ENCODE measurements around the gene PTP4A1. TPM values are rescaled to one million over a fixed set of nuclear protein-coding genes. Genes with fewer than 3 reads are reported as not detected.
"Not testable (repeated sequence)": the region's sequence is repeated elsewhere in the genome, so short reads cannot be mapped to it uniquely, and the experiment has no call there.

The PTP4A1 gene
- total and polyA plus RNA-seq, 4 donors = 21.2 to 127 (median 68.4) TPM

DNA sequence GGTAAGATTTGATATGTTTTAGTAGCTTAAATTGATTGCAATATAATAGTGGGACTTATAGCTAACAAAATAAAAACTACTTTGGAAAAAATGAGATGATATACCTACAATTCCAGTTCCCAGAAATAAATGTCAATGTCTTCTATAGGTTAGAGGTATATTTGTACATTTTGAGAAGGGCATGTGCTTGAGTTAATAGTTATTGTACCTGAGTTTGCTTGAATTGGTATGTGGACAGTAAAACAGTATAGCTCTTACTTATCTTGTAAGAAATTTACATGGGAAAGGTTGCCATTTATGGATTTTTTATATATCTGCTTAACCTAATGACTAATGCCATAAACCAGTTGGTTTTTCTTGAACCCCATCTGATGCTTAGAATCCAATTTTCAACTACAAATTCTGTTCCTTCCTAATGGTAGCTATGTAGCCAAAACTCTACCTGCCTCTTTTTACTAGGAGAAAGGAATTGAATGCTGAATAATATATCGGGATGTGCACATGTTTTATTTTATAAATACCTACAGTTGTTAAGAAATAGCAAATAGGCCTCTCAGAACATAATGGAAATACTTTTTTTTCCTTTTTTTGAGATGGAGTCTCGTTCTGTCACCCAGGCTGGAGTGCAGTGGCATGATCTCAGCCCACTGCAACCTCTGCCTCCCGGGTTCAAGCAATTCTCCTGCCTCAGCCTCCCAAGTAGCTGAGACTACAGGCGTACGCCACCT, 4.9 kb downstream of the PTP4A1 start:
- no peaks in the 10 kb centered on the region for H3K27me3 ChIP-seq (ENCODE audit: control insufficient read depth, insufficient read depth, low read length)
- no peak overlapping the region for H3K27ac ChIP-seq (ENCODE audit: low read depth, low read length)
- 100% methylated on average over 1 of the region's 5 CpGs for WGBS (ENCODE audit: insufficient coverage)
- peaks cover 3% of the 10 kb centered on the region for H3K36me3 ChIP-seq (ENCODE audit: control insufficient read depth, insufficient read depth, low read length)
- no peaks in the 10 kb centered on the region for H3K9me3 ChIP-seq (ENCODE audit: control insufficient read depth, insufficient read depth, low read length)
- H3K4me3 ChIP-seq (ENCODE audit: low read depth, low read length) = no peak overlapping the region
- no peaks in the 10 kb centered on the region for H3K4me1 ChIP-seq (ENCODE audit: control insufficient read depth, insufficient read depth, low read length)
- DNase-seq (ENCODE audit: low read depth in 4 of 6, low spot score in 6 of 6) = no peak

DNA sequence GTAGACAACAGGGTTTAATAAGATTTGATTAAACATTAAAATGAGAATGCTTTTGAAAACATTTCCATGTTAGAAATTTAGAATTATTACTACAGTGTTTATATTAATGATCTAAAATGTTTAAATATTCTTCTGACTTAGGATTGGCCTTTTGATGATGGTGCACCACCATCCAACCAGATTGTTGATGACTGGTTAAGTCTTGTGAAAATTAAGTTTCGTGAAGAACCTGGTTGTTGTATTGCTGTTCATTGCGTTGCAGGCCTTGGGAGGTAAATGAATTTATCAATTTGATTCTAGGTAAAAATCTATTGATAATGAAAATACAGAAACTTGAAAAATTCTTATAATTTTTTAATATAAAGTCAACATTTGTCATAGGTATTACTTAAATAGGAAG, 6.5 kb downstream of the PTP4A1 start:
- peaks cover 3% of the 10 kb centered on the region for H3K36me3 ChIP-seq (ENCODE audit: control insufficient read depth, insufficient read depth, low read length)
- WGBS (ENCODE audit: insufficient coverage) = no CpG with 5 or more reads among the region's 2 CpGs
- no peak overlapping the region for H3K4me3 ChIP-seq (ENCODE audit: low read depth, low read length)
- no peak overlapping the region for H3K27ac ChIP-seq (ENCODE audit: low read depth, low read length)
- DNase-seq (ENCODE audit: low read depth in 4 of 6, low spot score in 6 of 6) = no peak
- H3K4me1 ChIP-seq (ENCODE audit: control insufficient read depth, insufficient read depth, low read length) = no peaks in the 10 kb centered on the region
- H3K27me3 ChIP-seq (ENCODE audit: control insufficient read depth, insufficient read depth, low read length) = no peaks in the 10 kb centered on the region
- H3K9me3 ChIP-seq (ENCODE audit: control insufficient read depth, insufficient read depth, low read length) = no peaks in the 10 kb centered on the region

DNA sequence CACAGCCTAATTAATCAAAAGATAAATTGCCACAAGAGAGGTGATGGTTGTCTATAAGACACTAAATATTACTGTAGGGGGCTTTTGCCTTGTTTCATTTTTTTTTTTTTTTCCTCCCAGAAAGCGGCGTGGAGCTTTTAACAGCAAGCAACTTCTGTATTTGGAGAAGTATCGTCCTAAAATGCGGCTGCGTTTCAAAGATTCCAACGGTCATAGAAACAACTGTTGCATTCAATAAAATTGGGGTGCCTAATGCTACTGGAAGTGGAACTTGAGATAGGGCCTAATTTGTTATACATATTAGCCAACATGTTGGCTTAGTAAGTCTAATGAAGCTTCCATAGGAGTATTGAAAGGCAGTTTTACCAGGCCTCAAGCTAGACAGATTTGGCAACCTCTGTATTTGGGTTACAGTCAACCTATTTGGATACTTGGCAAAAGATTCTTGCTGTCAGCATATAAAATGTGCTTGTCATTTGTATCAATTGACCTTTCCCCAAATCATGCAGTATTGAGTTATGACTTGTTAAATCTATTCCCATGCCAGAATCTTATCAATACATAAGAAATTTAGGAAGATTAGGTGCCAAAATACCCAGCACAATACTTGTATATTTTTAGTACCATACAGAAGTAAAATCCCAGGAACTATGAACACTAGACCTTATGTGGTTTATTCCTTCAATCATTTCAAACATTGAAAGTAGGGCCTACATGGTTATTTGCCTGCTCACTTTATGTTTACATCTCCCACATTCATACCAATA, 7.8 kb downstream of the PTP4A1 start:
- Histone ChIP-seq H3K4me1 (ENCODE audit: control insufficient read depth, insufficient read depth, low read length) (no peaks in the 10 kb centered on the region), H3K27me3 (ENCODE audit: control insufficient read depth, insufficient read depth, low read length) (no peaks in the 10 kb centered on the region), H3K27ac (ENCODE audit: low read depth, low read length) (no peak overlapping the region), H3K9me3 (ENCODE audit: control insufficient read depth, insufficient read depth, low read length) (no peaks in the 10 kb centered on the region), H3K4me3 (ENCODE audit: low read depth, low read length) (no peak overlapping the region), H3K36me3 (ENCODE audit: control insufficient read depth, insufficient read depth, low read length) (peaks cover 3% of the 10 kb centered on the region)
- 95% methylated on average over 6 of the region's 6 CpGs for WGBS (ENCODE audit: insufficient coverage)
- no peak for DNase-seq (ENCODE audit: low read depth in 4 of 6, low spot score in 6 of 6)

- Histone ChIP-seq H3K27me3 (ENCODE audit: control insufficient read depth, insufficient read depth, low read length) (no peaks in the 10 kb centered on the region), H3K4me3 (ENCODE audit: low read depth, low read length) (no peak overlapping the region), H3K9me3 (ENCODE audit: control insufficient read depth, insufficient read depth, low read length) (no peaks in the 10 kb centered on the region), H3K36me3 (ENCODE audit: control insufficient read depth, insufficient read depth, low read length) (peaks cover 3% of the 10 kb centered on the region), H3K27ac (ENCODE audit: low read depth, low read length) (no peak overlapping the region), H3K4me1 (ENCODE audit: control insufficient read depth, insufficient read depth, low read length) (no peaks in the 10 kb centered on the region)
- no peak for DNase-seq (ENCODE audit: low read depth in 4 of 6, low spot score in 6 of 6)
- WGBS (ENCODE audit: insufficient coverage) = no CpG with 5 or more reads among the region's 3 CpGs
Measured at GRCh38 chr6:63580704-63580961, 8.4 kb downstream of the PTP4A1 start.

- H3K4me3 ChIP-seq (ENCODE audit: low read depth, low read length) = no peak overlapping the region
- no CpG with 5 or more reads among the region's 2 CpGs for whole genome bisulfite sequencing (ENCODE audit: insufficient coverage)
- no peaks in the 10 kb centered on the region for H3K27me3 ChIP-seq (ENCODE audit: control insufficient read depth, insufficient read depth, low read length)
- H3K36me3 ChIP-seq (ENCODE audit: control insufficient read depth, insufficient read depth, low read length) = peaks cover 3% of the 10 kb centered on the region
- H3K4me1 ChIP-seq (ENCODE audit: control insufficient read depth, insufficient read depth, low read length) = no peaks in the 10 kb centered on the region
- no peak overlapping the region for H3K27ac ChIP-seq (ENCODE audit: low read depth, low read length)
- no peak for DNase-seq (ENCODE audit: low read depth in 4 of 6, low spot score in 6 of 6)
- H3K9me3 ChIP-seq (ENCODE audit: control insufficient read depth, insufficient read depth, low read length) = no peaks in the 10 kb centered on the region
Measured at GRCh38 chr6:63581355-63582013, 9.2 kb downstream of the PTP4A1 start.

DNA sequence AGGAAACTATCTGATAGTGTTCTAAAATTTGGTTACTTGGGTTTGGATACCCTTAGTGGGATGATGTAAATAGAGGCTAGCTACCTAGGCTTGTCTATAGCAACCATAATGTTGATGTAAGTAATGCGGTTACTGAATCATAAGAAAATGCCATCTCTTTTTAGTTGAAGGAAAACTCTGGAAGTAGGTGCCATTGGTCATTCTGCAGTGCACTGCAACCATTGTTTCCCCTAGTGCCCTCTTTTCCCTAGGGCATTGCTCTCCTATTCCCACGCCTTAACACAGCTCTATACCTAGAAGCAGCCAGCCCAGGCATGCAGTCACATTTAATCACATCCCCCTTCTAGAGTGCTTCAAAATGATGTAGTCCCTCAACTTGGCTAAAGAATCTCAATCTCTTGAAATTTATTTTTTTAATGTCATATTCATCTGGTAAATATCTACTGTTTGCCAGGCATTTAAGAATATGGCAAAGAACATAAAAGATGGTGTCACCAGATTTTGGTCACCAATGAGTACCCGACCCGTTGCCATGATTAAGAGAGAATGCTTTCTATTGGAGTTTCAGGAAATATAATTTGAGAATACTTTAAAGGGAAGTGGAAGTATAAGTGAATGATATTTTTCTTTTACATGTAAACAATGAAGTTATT, 10.4 kb downstream of the PTP4A1 start:
- 92% methylated on average over 1 of the region's 4 CpGs for WGBS (ENCODE audit: insufficient coverage)
- no peaks in the 10 kb centered on the region for H3K36me3 ChIP-seq (ENCODE audit: control insufficient read depth, insufficient read depth, low read length)
- H3K27me3 ChIP-seq (ENCODE audit: control insufficient read depth, insufficient read depth, low read length) = no peaks in the 10 kb centered on the region
- no peak overlapping the region for H3K27ac ChIP-seq (ENCODE audit: low read depth, low read length)
- no peaks in the 10 kb centered on the region for H3K4me1 ChIP-seq (ENCODE audit: control insufficient read depth, insufficient read depth, low read length)
- no peak for DNase-seq (ENCODE audit: low read depth in 4 of 6, low spot score in 6 of 6)
- H3K4me3 ChIP-seq (ENCODE audit: low read depth, low read length) = no peak overlapping the region
- H3K9me3 ChIP-seq (ENCODE audit: control insufficient read depth, insufficient read depth, low read length) = no peaks in the 10 kb centered on the region

GRCh38 chr6:63584125-63584514, 11.8 kb downstream of the PTP4A1 start:
- no CpG with 5 or more reads among the region's 4 CpGs for WGBS (ENCODE audit: insufficient coverage)
- H3K4me3 ChIP-seq (ENCODE audit: low read depth, low read length) = no peak overlapping the region
- H3K9me3 ChIP-seq (ENCODE audit: control insufficient read depth, insufficient read depth, low read length) = no peaks in the 10 kb centered on the region
- no peak for DNase-seq (ENCODE audit: low read depth in 4 of 6, low spot score in 6 of 6)
- no peak overlapping the region for H3K27ac ChIP-seq (ENCODE audit: low read depth, low read length)
- H3K36me3 ChIP-seq (ENCODE audit: control insufficient read depth, insufficient read depth, low read length) = no peaks in the 10 kb centered on the region
- H3K4me1 ChIP-seq (ENCODE audit: control insufficient read depth, insufficient read depth, low read length) = no peaks in the 10 kb centered on the region
- no peaks in the 10 kb centered on the region for H3K27me3 ChIP-seq (ENCODE audit: control insufficient read depth, insufficient read depth, low read length)

DNA sequence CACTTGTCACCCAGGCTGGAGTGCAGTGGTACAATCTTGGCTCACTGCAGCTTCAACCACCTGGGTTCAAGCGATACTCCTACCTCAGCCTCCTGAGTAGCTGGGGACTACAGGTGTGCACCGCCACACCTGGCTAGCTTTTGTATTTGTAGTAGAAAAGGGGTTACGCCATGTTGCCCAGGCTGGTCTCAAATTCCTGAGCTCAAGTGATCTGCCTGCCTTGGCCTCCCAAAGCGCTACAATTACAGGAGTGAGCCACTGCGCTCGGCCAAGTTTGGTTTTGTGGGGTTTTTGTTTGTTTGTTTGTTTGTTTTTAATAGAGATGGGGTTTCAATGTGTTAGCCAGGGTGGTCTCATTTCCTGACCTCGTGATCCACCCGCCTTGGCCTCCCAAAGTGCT, 12.3 kb downstream of the PTP4A1 start:
- H3K36me3 ChIP-seq (ENCODE audit: control insufficient read depth, insufficient read depth, low read length) = no peaks in the 10 kb centered on the region
- WGBS (ENCODE audit: insufficient coverage) = 96% methylated on average over 4 of the region's 8 CpGs
- DNase-seq (ENCODE audit: low read depth in 4 of 6, low spot score in 6 of 6) = no peak

GRCh38 chr6:63585652-63586051, 13.4 kb downstream of the PTP4A1 start:
- WGBS (ENCODE audit: insufficient coverage) = no CpG with 5 or more reads among the region's 2 CpGs
- not testable (repeated sequence) for H3K27ac ChIP-seq (ENCODE audit: low read depth, low read length); H3K4me3 ChIP-seq (ENCODE audit: low read depth, low read length); H3K4me1 ChIP-seq (ENCODE audit: control insufficient read depth, insufficient read depth, low read length); H3K9me3 ChIP-seq (ENCODE audit: control insufficient read depth, insufficient read depth, low read length); DNase-seq (ENCODE audit: low read depth in 4 of 6, low spot score in 6 of 6); H3K36me3 ChIP-seq (ENCODE audit: control insufficient read depth, insufficient read depth, low read length); H3K27me3 ChIP-seq (ENCODE audit: control insufficient read depth, insufficient read depth, low read length)

More for the DNA sequence above, 12.3 kb downstream of the PTP4A1 start:
- H3K27ac ChIP-seq (ENCODE audit: low read depth, low read length) = no peak overlapping the region
- H3K4me1 ChIP-seq (ENCODE audit: control insufficient read depth, insufficient read depth, low read length) = no peaks in the 10 kb centered on the region
- H3K4me3 ChIP-seq (ENCODE audit: low read depth, low read length) = no peak overlapping the region
- no peaks in the 10 kb centered on the region for H3K27me3 ChIP-seq (ENCODE audit: control insufficient read depth, insufficient read depth, low read length)
- no peaks in the 10 kb centered on the region for H3K9me3 ChIP-seq (ENCODE audit: control insufficient read depth, insufficient read depth, low read length)

Measured in spinal cord (tissue), 10 donors.